GM12873 (cell line): ENCODE results near the gene RTL9.

Experiments used
- TF ChIP-seq, protein P1 (sequence below): IDR thresholded peaks from 2 replicates; pipeline ENCODE4 v1.5.1; 2012; ENCODE audit warnings: low read depth, mild to moderate bottlenecking, moderate library complexity, low read length, control low read depth; ENCODE audit not compliant: insufficient read depth; ENCODE audit errors: missing control alignments

The RTL9 gene

DNA sequence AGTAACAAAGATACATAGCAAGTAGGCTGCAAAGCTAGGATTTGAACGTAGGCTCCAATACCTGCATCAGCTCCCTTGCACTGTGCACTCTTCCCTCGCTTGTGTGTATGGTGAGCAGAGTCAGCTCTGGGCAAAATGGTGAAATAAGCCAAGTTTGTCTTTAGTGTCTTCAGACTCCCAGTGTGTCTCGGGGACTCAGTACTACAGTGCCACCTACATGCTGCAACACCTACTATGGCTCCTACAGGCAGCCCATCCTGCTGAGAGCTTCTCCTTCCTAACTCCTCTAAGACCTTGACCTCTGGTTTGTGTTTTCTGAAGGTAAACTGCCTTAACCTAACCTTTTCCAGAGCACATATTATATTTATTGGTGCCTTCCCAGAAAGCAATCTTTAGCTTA, 42.5 kb downstream of the RTL9 start:
- TF ChIP-seq, protein P1, sequence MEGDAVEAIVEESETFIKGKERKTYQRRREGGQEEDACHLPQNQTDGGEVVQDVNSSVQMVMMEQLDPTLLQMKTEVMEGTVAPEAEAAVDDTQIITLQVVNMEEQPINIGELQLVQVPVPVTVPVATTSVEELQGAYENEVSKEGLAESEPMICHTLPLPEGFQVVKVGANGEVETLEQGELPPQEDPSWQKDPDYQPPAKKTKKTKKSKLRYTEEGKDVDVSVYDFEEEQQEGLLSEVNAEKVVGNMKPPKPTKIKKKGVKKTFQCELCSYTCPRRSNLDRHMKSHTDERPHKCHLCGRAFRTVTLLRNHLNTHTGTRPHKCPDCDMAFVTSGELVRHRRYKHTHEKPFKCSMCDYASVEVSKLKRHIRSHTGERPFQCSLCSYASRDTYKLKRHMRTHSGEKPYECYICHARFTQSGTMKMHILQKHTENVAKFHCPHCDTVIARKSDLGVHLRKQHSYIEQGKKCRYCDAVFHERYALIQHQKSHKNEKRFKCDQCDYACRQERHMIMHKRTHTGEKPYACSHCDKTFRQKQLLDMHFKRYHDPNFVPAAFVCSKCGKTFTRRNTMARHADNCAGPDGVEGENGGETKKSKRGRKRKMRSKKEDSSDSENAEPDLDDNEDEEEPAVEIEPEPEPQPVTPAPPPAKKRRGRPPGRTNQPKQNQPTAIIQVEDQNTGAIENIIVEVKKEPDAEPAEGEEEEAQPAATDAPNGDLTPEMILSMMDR: peak; percentile 35

DNA sequence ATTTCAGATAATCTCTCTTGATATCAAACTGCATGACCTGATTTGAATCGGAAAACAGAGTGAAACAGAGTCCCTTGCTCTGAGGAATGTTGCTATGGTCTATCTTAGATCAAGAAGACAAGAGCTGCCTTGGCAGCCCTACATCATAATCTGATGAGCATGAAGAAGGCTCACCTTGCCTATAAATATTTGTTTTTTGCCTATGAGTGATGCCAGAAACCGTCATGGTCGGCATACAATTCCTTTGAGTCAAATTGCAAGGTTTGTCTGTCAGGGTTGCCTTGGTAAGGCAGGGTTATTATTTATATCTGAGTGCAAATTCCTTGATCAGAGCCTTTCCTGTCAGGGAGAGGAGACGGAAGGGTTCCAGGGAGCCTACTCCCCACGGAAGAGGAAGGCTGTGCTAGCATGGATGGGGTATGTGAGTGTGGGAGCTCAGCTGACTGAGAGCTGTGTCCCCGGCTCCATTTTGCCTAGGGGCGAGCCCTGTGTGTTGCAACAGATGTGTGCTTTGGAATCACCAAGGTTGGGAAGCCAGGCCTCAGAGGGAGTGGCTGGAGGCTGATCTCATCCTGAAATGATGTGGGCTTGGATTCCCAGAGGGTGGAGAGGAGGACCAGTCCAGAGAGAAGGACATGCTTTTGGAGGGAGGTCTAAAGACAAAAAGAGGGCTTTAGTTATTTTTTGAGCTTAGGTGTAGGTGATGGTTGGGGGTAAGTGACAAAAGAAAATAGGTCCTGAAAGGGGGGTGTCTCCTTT, 43.6 kb downstream of the RTL9 start:
- TF ChIP-seq, protein P1: no peak

DNA sequence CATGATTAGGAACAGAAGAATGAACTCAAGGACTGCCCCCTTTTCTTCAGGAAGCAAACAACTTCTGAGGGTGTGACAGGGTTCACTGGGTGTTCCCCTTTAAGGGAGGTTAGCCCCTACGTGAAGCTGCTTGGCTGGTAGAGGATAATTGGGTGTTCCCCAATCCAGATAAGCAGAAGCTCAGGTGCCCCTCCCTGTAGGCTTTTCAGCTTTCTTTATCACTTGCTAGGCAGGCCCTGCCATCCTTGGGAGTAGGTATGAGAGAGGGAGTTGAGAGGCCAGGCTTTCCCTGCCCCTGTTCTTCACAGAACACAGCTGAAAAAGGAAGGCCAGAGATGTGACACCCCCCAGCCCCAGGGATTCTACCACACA, 44.2 kb downstream of the RTL9 start:
- TF ChIP-seq, protein P1: no peak

DNA sequence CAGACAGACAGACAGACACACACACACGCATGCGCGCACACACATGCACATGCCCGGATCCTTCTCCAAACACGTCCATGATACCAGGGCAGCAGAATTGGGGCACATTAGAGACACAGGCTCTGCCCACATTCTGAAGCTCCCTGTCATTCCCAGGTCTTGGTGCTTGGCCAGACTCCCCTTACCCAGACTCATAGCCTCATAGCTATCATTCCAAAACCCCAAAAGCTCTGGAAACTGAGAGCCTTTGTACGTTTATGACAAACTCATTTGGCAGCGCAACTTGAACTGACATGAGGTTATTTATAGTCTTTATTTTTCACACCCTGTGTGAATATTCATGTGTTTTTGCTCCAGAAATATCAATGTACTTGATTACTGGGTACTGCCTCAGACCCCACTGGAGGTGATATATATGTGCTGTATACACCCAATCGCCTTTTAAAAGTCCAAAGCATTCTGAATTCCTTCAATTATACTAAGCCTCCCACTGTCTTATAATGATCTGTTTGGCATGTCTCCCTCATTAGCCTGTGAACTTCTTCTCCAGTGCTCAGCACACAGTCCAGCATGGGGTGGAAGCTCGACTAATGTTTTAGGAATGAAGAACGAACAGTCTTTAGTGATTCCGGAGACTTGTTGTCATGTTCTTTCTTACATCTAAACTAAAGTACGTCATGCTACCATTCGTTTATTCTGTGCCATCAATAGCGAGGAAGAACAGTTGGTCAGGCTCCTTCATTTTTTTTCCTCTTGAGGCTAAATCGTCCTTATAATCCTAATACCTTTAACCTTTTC, 45.0 kb downstream of the RTL9 start:
- TF ChIP-seq, protein P1: no peak

DNA sequence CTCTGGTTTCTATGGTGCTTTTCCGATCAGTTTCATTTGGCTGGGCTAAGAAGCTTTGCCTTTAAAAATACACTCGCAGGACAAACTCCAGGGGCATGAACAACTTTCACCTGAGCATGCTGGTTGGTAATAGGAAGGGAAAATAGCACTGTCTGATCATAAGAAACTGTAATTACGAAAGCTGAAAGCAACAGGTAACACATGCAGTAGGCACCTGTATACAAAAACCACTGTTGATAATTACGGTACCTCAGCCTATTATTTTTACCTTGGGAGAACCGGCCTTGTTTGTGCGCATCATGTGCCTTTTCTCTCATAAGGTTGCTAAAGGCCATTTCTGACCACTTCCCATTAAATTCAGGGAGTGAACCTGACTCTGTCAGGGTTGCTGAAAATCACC, 45.7 kb downstream of the RTL9 start:
- TF ChIP-seq, protein P1: no peak

DNA sequence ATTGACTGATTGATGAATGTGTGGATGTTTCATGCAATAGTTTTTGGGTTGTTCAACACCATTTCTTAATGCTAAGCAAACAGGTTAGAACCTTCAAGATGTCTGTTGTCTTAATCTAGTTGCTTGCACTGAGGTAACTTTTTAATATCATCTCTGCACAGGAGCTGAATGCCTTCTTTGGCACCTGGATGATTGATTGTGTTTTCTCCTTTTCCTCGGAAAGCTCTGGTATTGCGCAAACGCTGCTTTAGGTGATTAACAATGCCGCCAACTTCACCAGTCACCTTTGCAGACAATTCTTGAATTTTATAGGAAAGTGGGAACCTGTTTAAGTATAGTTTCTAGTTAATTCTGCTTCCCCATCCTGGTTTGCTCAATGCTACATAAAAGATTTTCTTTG, 48.2 kb downstream of the RTL9 start:
- TF ChIP-seq, protein P1: no peak

DNA sequence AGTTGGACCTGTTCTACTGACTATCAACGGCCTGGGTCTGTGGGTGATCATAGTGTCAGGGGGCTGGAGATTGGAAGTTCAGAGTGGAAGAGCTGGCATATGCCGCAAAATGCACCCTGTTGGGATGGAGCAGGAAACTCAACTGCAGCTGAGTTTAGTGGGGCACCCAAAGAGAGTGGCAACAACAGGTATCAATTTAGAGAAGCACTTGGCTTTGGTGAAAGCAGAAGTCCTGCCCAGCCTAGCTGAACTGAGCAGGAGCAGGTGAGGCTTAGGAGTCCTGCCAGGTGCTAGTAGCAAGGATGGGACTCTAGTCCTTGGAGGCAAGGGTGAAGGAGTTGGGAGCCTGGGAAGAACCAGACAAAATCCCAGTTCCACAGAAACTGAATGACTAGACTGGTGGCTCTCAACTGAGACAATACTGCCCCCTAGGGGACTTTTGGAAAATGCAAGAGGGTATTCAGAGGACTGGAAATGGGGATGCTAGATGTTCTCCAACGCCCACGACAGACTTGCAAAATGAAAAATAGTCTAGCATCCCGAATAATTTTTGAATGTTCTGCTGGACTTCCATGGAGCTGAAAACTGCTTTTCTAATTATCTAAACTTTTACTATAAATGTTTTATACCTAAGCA, 49.4 kb downstream of the RTL9 start:
- TF ChIP-seq, protein P1: peak; percentile 77
